HK-2 (cell line): ENCODE measurements around the gene RAC3.

ENCODE experiments used
- DNase-seq: peaks from one replicate; pipeline ENCODE4 v3.0.0-alpha.2; 2018; ENCODE audit not compliant: unreplicated experiment

Gene RAC3

DNA sequence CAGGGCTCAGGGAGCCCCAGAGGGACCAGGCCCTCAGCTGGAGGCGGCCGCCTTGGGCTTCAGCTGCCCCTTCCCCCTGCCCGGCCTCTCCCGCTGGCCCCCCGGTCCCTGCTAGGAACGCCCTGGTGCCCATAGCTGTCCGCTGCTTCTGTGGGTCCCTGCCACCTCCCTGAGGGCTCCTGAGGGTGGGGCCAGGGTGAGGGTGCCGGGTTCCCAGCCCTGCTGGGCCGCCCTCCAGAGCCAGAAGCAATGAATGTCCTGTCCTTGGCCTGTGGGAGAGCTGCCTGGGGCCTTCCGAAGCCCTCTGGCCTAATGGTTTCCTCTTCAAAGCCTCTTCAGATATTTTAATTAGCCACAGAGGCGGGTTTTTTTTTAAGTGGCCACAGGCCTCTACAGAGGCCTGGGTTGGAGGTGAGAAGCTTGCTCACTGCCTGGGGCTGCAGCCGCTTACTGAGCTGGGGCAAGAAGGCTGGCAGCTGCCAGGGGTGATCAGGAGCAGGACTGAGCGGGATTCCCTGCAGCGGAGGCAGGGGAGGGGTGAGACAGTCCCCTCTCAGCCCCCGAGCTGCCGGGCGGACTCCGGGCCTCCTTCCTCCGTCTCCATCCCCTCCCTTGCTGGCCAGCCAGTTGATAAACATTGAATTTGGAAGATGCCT is 18.7 kb upstream of the RAC3 start:
- DNase-seq, result no peak

DNA sequence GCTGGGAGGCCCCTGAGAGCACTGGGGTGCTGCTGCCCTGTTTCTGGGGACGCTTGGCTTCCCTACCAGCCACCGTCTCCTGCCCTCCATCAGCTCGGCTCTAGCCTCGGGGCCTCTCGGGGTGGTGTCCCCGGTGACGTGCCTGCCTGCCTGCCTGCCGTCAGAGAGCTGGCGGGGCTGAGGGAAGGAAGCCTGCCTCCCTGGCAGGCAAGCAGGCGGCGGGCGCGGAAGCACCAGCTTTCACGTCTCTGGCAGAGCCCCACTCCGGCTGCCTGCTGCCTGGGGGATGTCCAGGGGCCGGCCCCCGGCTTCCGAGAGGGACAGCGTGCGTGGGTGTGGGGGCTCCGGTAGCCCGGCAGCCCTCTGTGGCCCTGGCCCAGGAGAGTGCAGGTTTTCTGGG is 18.1 kb upstream of the RAC3 start:
- no peak for DNase-seq

DNA sequence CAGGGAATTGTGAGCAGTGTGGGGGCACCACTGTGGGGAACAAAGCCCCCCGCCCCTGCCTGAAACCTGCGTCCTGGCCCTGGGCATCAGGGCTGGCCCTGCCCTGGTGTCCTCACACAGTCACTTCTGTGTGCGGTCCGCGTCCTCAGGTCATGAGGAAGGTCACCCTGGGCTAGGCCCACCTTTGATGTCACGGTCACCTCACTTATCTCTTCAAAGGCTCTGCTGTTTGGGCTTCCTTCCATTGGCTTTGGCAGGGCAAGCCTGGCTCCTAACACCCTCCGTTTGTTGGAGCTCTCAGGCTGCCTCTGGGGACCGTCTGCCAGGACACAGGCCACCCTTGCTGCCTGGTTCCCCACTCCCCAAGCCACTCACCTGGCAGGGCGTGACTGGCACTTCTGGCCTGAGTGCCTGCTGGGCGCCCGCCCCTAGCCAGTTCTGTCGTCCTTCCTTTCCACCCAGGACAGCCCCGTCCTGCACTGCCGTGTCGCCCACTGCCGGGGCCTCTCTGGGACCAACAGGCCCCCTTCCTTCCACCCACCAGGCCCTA is 17.6 kb upstream of the RAC3 start:
- DNase-seq, result no peak

DNA sequence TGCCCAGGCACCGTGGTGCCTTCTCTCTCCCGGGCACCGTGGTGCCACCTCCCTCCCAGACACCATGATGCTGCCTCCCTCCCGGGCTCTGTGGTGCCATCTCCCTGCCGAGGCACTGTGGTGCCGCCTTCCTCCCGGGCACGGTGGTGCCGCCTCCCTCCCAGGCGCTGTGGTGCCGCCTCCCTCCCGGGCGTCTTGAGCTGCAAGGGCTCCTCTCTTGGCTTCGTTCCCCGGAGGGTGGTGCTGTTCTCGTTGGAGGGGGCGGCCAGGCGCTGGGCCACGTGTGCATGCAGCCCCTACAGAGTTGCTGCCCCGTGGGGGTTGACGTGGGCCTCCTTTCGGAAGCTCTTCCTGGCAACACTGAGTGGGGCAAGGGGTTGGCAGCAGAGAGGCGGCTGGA is 17.0 kb upstream of the RAC3 start:
- DNase-seq, result no peak

DNA sequence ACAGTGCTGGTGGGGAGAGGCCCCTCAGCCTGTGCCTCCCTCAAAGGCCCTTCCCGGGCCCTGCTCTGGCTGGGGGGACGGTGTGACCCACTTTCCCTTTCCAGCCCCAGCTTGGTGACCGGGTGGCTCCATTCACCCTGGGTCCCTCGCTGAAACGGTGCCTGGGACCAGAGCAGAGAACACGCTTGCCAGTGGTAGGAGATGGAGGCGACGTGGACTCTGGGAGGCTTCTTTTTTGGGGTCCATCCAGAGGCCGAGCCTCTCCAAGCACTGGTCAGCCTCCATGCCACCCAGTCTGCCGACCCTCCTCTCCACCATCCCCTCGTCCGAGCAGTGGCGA is 16.5 kb upstream of the RAC3 start:
- DNase-seq, result no peak

DNA sequence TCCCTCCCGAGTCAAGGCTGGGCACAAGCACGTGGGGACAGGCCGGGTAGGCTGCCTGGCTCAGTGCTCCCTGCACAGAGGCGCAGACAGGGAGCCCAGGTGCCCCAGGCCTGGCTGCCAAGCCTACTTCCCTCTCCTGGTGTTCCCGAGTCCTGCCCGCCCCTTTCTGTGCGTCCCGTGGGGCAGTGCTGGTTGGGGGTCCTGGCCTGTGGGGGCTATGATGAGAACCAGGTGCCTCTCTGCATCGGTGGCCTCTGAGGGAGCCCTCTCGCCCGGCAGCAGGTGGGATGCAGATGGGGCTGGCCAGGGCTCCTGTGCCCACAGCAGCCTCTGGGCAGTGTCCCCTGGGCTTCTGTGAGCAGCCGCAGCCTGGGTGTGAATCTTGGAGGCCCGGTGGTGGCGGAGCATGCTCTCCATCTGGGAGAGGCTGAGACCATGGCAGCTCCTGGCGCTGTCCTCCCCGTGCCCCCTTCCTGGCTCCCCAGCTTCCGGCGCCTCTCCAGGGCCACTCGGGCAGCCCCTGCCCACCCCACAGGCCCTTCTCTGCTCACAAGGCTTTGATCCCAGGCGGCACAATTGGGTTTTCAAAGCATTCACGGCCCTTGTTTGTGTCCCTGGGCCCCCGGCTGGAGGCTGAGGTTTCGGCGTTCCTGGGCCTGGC is 16.0 kb upstream of the RAC3 start:
- no peak for DNase-seq

DNA sequence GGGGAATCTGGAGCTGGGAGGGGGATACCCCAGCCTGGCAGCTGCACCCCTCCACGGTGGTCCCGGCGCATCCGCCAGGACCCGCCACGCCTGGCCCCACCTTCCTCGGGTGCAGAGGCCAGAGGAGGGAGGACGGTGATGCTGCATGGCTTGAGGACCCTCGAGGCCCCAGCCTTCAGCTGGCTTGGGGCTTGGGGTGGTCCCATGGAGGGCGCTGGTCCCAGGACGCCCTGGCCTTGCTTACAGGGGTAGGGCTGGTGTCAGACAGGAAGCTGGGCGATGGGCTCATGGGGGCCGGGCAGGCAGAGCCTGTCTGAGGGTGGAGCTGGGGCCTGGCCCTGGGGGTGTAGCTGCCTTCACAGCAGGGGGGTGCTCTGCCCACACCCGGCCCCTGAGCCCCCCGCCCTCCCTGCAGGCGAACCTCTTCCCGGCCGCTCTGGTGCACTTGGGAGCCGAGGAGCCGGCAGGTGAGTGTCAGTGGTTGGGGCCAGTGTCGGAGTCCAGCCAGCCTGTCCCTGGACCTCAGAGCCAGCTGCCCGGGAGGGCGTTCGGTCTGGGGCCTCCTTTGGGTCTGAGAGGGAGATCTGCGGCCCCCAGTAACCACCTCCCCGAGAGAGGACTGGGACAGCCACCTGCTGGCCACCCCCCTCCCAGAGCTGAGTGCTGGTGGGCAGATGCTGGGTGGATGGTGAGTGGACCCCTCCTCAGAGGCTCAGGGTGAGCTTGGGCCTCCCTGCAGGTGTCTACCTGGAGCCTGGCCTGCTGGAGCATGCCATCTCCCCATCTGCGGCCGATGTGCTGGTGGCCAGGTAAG is 15.2 kb upstream of the RAC3 start:
- no peak for DNase-seq

DNA sequence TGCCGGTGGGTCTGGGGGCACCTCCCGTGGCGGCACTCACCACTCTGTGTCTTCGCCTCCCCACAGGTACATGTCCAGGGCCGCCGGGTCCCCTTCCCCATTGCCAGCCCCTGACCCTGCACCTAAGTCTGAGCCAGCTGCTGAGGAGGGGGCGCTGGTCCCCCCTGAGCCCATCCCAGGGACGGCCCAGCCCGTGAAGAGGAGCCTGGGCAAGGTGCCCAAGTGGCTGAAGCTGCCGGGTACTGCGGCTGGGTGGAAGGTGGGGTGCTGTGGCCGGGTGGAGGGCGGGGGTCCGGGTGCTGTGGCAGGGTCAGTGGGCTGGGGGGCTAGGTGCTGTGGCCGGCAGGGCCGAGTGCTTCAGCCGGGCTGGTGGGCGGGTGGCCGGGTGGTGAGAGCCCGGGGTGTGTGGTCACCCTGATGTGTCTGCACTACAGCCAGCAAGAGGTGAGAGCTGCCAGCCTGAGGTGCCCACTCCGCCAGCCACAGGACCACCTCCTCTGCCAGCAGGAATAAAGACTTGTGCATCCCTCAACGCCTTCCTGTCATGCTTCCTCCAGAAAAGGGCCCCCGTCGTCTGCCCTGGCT is 14.5 kb upstream of the RAC3 start:
- no peak for DNase-seq

DNA sequence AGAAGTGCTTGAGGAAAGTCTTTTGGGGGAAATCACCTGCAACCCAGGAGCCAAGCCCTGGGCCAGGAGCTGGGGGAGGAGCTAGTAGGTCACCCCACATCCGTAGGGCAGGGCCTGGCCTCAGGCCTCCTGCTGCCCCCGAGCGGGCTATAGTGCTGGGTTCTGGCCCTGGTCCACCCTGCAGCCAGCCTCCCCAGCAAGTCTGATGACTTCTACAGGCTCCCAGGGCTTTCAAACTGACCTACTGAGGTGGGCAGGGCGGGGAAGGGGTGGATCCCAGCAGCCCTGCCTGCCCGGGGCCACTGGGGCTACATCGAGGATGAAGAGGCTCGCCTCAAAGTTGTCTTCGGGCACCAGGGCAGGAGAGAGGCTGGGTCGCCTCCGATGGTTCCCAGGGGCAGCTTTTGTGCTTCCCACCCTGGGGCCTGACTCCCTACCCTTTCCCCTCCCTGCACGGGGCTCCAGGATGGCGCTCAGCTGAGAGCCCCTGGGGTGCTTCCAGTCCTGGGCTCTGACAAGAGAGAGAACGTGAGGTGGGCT is 13.8 kb upstream of the RAC3 start:
- no peak for DNase-seq

DNA sequence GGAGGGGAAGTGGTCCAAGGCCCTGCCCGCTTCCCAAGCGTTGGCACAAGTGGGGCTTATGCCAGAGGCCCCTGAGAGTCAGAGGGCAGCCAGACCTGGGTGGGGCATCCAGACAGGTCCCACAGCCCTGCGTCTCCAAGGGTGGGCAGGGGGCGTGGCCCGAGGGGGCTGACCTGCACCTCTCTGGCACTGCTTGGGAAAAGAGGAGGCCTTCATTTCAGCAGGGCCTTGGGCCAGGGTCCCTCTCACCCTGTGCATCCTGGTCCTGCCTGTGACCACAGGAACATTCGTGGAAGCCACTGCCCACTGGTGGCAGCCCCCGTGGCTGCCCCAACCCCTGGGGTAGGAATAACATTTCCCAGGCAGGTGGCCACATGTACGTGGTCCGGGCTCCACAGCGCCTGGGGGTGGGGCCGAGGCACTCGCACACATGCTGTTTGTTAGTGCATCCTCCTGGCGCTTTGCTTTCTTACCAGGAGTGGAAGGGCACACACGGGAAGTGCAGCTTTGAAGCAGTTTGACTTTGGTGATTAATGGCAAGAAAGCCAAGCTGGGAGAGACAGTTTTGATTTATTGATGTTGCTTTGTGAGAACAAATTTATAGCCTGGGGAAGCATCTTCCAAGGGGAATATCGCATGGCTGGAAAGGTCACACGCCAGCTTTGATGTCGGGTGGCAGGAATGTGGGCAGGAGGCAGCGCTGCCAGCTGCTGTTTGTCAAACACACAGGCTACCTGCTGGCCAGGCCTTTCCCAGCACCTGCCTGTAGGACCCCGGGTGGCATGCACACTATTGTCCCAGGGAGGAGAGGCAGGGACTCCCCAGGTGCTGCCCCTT is 13.1 kb upstream of the RAC3 start:
- no peak for DNase-seq

DNA sequence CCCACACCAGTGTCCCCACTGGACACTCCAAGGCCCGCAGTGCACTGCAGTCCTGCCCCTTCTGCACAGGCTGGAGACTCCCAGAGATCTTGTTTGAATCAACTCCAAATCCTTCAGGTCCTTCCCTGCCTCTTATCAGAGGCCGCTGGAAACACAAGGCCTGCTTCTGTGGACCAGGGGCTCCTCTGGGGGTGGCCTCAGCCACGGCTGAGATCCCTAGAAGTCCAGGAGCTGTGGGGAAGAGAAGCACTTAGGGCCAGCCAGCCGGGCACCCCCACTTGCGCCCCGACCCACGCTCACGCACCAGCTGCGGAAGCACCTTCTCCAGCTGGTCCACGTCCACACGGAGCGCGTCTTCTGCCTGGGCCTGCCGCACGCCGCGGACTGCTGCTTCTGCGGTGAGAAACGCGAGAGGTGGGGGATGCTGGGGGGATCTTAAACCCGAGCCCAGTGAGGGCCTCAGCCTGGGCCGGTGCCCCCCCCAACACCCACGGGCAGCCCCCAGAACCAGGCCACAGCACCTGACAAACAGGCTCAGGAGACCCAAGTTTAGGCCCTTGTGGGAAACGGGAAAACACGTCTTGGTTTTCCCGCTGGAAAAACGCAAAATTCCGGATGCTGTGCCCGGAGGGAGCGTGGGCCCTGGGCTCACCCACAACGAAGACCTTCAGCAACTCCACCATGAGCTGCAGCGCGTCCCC is 12.3 kb upstream of the RAC3 start:
- DNase-seq, result no peak

DNA sequence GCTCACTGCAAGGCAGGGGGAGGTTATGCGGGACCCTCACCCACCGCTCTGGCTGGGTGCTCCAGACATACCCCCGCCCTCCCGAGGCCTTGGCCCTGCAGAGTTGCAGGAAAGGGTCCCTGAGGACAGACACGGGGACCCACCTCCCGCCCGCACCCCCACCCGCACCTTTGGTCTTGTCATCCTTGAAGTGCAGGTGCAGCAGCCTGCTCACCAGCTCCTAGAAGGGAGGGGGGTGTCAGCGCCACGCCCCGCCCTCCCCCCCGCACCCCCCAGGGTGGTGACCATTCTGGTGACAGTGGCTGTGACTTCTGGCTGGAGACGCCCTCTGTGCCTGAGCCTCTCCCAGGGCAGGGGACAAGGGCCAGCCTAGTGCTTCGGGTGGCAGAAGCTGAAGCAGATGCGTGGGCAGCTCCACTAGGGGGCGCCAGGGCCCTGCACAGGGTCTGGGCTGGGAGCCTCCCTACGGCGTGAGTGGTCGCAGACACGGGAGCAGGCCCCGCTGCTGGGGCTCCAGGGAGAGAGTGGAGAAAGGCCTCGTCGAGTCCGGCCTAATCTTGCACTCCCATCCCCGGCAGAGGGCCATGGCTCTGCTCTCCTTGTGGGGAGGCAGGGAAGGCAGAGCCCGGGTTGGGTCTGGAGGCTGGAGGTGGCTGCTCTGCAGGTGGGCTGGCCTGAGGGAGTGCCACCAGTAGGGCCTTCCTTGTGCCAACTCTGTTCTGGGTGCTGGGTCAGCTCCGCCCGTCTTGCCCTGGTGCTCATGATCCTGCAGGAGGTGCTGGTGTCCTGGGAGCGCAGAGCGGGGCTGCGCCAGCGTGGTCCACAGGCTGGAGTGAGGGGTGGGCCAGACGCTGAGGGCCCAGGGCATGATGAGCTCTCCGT is 11.5 kb upstream of the RAC3 start:
- peak; percentile 68 for DNase-seq

DNA sequence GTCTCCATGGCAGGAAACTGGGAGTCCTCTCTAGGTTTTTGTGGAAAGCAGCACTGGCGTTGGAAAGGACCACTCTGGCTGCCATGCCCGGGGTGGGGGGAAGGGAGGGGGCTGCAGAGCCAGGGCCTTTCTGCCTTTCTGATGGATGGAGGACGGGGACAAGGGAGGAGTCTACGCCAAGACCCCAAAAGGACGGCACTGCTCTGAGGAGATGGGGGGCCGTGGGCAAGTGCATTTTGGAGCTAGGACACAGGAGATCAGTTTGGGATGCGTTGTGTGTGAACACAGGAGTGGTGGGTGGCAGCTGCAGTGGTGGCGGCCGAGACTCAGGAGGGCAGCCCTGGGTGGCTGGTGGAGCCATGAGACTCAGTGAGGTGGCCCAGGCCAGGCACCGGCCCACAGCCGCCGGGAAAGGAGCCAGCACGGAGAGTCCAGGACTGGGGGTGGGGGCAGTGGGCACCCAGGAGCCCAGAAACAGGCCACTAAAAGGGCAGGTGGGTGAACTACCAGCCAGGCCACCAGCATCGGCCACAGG is 10.8 kb upstream of the RAC3 start:
- DNase-seq, result no peak

DNA sequence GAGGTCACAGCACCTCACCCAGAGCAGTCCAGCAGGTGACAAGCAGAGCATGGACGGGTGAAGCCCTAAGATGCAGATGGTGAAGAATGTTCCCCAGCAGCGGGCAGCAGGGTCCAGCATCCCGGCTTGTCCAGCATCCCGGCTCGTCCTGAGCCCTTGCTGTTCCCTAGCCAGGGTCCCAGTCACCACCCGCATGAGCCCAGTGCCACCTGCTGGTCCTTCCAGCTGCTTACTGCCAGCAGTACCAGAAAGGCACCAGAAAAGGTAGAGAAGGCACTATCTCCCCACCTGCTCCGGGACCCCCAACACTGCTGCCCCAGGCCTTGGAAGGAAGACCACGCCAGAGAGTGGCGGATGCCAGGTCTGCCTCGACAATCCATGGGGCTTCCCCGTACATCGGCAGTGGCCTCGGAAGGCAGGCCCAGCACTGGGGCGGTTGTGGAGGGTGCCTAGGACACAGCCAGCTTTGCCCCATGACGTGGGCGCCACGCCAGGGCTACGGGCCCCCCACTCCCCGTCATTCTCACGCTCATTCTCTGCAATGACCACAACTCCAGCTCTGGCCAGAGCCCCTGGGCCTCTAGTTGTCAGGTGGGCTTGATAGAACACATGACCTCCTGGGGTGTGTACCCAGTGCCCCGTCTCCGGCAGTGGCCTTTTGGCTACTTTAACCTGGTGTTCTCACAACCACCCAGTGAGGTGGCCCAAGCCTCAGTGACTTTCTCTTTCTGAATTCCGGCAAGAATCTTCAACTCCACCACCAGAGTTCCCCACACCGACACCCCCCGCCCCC is 10.2 kb upstream of the RAC3 start:
- DNase-seq, result peak; percentile 76

DNA sequence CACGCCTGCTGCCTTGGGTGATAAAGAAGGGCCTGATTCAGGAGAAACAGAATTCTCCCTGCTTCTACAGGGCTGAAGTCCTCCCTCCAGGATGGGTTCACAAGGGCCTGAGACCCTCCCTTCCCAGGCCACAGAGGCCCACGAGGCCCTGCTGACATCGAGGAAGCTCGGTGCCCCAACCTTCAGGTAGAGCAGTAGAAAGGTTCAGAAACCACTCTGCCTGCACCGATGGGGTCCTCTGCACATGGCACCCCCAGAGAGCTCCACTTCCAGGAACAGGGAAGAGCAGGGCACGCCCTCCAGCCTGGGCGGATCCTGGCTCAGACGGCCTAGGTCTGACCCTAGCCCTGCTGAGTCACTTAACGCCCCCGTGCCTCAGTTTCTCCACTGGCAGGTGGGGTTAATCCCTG is 9.6 kb upstream of the RAC3 start:
- DNase-seq, result peak; percentile 33

DNA sequence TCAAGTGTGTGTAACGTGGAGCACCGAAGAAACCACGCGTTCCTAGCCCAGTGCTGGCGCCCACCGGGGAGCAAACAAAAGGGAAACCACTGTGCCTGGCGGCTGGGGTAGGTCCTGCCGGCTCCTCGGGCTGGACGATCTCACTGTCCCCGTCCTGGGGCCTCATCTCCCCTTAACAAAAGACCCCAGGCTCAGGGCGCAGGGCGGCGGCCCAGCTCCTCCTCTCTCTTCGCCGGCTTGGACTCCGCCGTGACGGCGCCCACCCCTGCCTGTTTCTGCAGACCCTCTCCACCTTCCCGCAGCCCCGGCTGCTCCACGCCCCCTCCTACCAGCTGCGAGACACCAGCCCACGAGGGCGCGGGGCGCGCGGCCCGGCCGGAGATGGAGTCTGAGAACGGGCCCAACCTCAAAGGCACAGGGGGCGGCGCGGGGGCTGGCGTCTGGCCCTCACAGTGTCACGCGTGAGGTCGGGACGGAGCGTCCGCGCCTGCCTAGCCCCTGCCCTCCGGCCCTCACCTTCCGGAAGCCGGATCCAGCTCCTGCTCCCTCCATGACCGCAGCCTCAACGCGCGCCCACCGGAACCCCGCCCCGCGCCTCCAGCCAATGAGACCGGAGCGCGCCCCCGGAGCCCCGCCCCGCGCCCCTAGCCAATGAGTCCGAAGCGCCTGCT is 9.0 kb upstream of the RAC3 start, which contains the start of gene CENPX:
TSS of gene CENPX (minus strand) at position 569 of the 671 bp plus-strand sequence. CDS start at position 552, 17 bp downstream.
- no peak for DNase-seq

DNA sequence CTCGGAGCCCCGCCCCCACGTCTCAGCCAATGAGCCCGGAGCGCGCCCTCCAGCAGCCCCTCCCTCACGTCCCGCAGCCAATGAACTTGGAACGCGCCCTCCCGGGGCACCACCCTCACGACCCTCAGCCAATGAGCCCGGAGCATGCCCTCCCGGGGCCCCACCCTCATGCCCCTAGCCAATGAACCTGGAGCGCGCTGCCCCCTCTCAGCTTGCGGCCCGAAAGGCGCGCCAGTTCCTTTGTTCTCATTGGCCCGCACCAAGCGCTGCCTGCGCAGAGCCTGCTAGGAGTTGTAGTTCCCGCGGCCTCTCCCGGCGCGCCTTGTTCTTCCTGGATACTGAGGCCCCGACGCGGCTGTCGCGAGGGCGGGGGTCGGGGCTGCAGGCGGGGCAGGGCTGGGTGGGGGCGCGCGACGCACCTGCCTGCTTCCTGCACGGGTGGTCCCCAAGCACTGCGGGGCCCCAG is 8.5 kb upstream of the RAC3 start, which contains the start of gene LRRC45:
TSS of gene LRRC45 (plus strand) at position 325 of the 466 bp plus-strand sequence. CDS start 339 bp downstream, outside the sequence.
- DNase-seq, result peak; percentile 100
